Measurements from ENCODE around the gene CA11.

DNA sequence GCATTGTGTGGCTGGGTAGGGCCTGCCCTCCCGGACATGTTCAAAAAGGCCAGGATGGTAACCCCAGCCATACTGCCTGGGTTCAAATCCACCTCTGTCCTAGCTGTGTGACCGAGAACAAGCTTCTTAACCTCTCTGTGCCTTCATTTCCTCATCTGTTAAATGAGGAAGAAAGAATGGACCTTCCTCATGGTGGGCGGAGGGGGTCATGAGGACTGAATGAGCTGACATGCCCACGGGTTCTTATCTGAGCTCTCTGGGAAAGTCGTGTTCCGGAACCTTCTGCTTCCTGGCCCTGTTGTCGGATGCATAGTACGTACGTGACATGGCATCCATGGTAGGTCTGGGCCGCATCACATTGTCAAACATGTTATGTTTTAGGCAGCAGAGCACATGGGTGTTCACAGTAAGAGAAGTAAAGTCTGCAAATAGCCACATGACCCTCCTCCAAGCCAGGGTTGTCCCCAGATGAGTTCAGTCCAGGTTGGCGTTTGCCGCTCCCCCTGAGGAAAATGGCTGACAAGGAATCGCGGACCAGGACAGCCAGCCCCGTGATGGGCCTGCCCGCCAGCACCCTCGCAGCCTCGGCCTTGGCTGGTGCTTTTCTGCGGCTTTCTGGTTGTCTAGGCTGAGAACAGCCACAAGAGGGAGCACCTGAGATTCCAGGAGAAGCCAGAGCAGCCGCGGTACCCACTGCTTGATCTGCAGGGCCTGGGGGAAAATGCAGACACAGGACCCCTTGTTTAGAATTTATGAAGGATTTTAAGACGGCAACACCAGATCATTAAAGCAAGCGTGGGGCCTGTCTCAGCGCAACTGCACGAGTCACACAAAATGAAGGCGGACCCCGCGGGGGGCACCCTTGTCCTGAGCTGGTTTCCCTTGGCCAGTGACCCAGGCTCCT is 29.2 kb upstream of the CA11 start:
- TF ChIP-seq, protein P1, sequence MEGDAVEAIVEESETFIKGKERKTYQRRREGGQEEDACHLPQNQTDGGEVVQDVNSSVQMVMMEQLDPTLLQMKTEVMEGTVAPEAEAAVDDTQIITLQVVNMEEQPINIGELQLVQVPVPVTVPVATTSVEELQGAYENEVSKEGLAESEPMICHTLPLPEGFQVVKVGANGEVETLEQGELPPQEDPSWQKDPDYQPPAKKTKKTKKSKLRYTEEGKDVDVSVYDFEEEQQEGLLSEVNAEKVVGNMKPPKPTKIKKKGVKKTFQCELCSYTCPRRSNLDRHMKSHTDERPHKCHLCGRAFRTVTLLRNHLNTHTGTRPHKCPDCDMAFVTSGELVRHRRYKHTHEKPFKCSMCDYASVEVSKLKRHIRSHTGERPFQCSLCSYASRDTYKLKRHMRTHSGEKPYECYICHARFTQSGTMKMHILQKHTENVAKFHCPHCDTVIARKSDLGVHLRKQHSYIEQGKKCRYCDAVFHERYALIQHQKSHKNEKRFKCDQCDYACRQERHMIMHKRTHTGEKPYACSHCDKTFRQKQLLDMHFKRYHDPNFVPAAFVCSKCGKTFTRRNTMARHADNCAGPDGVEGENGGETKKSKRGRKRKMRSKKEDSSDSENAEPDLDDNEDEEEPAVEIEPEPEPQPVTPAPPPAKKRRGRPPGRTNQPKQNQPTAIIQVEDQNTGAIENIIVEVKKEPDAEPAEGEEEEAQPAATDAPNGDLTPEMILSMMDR (IDR thresholded peaks at IDR 0.05), result peak; percentile 78 to 91 (median 85)
- no peak for TF ChIP-seq POLR2A (IDR thresholded peaks at IDR 0.05)
